HG02840 (cell line): Measurements from ENCODE around the gene GLB1L2.

Experiments used
- ATAC-seq: cut with Tn5 transposase; IDR thresholded peaks from one replicate; pipeline ENCODE4 v1.9.1; 2021; ENCODE audit warnings: mild to moderate bottlenecking, moderate library complexity, moderate number of reproducible peaks; ENCODE audit not compliant: unreplicated experiment, low FRiP score

GLB1L2 gene

GRCh38 chr11:134363592-134363991, 31.8 kb downstream of the GLB1L2 start:
- ATAC-seq = no peak

DNA sequence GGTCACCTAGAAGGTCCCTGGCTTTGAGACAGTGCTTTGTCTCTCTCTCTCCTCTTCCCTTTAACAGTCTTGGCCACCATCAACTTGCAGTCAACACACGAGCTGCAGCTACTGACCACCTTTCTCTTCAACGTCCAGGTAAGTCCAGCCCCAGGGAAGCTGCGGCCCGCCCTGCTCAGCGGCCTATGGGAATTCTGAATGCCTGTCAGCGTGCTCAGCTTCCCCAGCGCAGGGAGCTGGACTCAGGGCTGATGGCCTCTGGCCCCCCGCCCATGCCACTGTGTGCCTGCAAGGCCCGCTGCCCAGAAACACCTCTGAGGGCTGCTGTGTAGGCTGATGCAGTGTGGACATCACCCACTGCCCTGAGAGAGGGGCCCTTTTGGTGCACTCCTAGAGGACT, 32.5 kb downstream of the GLB1L2 start:
- no peak for ATAC-seq

DNA sequence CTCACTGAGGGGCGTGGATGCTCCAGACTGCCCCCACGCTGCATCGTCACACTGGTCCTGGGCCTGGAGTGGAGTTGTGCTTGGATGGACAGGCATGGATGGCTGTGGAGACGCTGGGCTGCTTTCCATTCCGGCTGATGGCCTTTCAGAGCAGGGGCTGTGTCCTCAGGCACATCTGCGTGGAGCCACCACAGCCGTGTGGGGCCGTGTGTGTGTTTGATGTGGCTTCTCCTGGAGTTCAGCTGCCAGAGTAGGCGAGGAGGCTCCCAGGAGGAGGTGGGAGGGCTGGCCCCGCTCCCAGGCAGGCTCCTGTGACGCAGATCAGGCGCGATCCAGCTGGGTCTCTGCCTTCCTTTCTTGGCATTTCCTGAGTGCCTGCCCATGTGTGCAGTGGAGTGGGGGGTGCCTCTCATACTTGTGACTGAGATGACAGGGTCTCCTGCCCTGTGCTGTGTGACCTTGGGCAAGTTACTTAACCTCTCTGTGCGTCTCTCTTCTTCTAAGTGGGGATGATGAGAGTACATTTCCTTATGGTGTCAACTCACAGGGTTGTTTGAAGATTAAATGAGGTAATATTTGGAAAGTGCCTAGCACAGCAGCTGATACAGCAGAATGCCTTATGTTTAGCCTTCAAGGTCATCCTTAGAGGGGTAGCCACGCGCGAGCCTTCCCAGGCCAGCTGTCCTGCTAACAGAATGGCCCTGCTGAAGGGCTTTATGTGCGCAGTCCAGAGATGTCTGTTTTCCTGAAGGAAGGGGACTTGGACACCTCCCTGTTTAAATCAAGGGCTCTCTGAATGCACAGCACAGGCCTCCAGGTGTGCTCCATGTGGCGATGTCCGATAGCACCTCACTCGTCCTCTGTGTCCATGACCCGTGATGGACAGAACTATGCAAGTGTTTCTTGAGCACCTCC, 33.5 kb downstream of the GLB1L2 start:
- no peak for ATAC-seq

GRCh38 chr11:134366254-134366653, 34.5 kb downstream of the GLB1L2 start:
- no peak for ATAC-seq

DNA sequence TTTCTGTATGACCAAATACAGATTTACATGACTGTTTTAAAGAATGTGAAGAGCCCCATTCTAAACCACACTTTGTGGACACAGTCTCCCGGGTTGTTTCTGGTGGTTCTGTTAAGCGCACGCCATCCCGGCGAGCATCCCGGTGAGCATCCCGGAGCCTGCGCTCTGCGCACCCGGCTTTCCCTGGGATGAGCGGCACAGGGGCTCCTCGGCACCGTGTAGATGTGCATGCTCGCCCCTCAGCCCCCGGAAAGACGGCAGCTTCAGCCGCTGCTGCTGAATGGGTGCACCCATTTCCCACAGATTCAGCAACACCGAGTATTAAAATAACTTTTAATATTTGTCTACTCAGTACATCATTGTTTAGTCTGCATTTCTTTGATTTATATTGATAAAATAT, 36.0 kb downstream of the GLB1L2 start:
- ATAC-seq = no peak

DNA sequence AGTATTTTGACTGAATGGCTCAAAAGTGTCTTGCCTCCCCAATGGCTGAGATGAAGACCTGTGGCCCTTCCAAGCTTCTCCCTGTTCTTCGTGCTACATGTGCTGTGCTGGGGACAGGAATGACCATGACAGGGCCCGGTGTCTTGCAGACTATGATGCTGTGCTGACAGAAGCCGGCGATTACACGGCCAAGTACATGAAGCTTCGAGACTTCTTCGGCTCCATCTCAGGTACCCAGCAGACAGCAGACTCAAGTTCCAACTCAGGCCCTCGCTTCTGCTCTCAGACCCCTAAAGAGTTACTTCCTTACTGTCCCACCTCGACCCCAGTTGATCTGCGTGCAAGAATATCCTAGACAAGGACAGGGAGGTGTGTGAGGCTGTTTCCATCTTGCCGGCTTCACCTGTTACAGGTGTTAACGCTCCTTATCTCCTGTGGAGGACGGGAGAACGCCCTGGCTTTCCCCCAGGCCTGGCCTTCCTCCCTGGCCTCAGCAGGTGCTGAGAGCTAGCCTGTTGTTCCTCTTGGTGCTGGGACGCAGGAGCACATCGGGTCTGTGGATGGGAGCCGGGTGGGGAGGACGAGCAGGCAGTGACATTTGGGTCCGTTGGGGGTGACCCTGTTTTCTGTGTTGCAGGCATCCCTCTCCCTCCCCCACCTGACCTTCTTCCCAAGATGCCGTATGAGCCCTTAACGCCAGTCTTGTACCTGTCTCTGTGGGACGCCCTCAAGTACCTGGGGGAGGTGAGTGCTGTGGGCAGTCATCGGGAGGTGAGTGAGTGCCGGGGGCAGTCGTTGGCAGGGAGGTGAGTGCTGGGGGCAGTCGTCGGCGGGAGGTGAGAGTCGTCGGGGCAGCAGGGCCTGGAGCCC, 38.1 kb downstream of the GLB1L2 start:
- no peak for ATAC-seq

GRCh38 chr11:134370526-134371435, 39.0 kb downstream of the GLB1L2 start:
- ATAC-seq = no peak

GRCh38 chr11:134371436-134372185, 39.8 kb downstream of the GLB1L2 start:
- no peak for ATAC-seq

DNA sequence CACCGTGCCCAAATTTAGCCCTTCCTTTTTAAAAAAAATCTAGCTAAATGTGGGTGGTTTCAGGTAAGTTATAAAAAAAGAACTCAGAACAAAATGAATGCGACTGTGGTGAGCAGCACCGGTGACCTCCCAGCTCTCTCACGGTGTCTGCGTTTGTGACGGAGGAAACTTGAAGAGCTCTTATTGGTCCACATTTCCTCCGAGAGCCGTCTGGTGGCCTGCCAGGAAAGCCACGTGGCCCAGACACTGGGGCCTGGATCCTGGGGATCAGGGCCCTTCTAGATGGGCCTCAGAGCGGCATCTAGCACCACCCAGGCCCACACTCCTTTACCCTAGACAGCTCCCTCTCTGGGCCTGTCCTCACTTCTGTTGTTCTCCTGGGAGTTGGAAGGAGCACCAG, 40.7 kb downstream of the GLB1L2 start:
- no peak for ATAC-seq

GRCh38 chr11:134372961-134373360, 41.2 kb downstream of the GLB1L2 start:
- no peak for ATAC-seq

DNA sequence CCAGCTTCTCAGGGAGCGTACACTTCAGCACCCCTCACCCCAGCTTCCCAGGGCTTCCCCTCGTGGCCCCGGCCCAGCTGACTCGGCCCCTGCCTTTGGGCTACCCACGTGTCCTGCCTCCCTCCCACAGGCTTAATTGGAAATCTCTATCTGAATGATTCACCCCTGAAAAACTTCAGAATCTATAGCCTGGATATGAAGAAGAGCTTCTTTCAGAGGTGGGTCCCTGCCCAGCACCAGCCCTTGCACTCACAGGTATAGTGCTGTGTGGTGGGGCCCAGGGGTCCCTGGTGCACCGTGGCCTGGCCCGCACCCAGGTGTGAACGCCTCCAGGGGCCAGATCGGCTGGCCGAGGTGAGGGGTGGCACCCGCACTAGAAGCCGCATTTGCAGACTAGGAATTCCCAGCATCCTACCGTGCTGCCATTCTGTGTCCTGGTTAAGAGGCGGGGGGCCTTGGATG, 41.8 kb downstream of the GLB1L2 start:
- no peak for ATAC-seq

DNA sequence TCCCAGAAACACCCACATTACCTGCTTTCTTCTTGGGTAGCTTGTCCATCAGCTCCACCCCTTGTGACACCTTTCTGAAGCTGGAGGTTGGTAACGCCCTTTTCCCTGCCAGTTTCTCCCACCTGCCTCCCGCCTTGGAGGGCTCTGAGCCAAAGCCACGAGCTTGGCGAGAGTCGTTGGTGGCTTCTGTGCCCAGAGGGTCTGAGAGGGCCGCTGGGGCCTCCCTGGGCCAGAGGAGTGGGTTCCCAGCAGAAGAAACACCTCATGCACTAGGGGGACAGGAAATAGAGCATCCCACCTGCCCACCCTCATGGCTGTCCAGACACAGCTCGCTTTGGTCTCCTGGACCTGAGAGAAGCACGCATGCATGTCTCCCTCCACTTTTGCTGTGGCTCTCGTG, 42.4 kb downstream of the GLB1L2 start:
- no peak for ATAC-seq

DNA sequence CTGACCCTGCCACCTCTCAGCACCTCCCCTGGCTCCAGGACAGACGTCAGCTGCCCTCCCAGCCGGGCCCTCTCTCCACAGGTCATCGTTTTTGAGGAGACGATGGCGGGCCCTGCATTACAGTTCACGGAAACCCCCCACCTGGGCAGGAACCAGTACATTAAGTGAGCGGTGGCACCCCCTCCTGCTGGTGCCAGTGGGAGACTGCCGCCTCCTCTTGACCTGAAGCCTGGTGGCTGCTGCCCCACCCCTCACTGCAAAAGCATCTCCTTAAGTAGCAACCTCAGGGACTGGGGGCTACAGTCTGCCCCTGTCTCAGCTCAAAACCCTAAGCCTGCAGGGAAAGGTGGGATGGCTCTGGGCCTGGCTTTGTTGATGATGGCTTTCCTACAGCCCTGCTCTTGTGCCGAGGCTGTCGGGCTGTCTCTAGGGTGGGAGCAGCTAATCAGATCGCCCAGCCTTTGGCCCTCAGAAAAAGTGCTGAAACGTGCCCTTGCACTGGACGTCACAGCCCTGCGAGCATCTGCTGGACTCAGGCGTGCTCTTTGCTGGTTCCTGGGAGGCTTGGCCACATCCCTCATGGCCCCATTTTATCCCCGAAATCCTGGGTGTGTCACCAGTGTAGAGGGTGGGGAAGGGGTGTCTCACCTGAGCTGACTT, 43.2 kb downstream of the GLB1L2 start:
- no peak for ATAC-seq

DNA sequence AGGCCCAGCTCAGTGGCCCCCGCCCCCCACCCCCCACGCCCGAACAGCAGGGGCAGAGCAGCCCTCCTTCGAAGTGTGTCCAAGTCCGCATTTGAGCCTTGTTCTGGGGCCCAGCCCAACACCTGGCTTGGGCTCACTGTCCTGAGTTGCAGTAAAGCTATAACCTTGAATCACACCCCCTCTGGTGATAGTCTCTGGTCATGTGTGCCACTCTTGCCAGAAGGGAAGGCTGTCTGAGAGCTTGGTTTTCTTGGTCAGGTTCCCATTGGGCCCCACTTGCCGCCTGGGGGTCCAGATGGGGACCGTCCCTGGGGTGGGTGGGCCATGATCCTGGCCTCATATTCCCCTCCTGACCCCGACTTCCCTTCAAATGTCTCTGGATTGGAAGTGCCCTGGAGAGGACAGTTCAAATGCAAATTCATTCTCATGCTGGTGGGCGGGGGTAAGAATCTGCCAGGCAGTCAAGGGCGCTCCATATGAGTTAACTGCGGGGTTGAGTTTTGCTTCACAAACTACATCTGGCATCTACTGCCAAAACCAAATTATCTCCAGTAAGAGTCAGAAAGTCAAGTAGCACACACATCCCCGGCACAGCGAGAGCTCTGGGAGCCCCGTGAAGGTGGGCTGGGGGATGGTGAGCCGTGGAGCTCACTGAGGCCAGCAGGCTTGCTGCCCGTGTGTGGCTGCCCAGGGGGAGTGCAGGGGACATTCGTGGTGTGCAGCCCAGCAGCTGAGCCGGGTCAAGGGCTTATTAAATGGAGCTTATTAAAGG, 44.5 kb downstream of the GLB1L2 start:
- ATAC-seq = no peak

GRCh38 chr11:134377876-134378275, 46.1 kb downstream of the GLB1L2 start:
- no peak for ATAC-seq

- ATAC-seq = no peak
Observed at GRCh38 chr11:134379241-134379640, 47.5 kb downstream of the GLB1L2 start.

- ATAC-seq = no peak
Observed at GRCh38 chr11:134380229-134380628, 48.4 kb downstream of the GLB1L2 start.

GRCh38 chr11:134380785-134381184, 49.0 kb downstream of the GLB1L2 start:
- ATAC-seq = no peak
